Measurements from ENCODE around the gene SPTLC3.

The SPTLC3 gene

GRCh38 chr20:13098720-13099355, 90.1 kb downstream of the SPTLC3 start:
- DNase-seq (ENCODE audit: low spot score), result no peak

DNA sequence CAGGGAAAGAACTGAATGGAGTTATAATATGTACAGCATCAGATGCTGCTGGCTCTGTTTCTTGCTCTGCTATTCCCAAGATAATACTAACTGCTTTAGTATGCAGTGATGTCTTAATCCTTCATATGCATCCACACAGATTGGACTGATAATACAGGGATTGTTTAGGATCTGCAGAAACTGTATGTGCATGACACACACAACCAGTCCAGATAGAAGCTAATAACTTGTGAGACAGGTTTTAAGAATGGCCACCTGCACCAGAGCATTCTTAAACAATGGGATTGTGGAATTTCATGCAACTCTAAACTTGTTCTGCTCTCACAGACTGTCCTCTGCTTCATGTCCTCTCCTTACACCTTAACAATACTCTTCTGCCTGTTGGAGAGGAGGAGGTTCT, 90.9 kb downstream of the SPTLC3 start:
- DNase-seq (ENCODE audit: low spot score), result no peak

- DNase-seq (ENCODE audit: low spot score), result no peak
Measured at GRCh38 chr20:13101276-13101675, 92.5 kb downstream of the SPTLC3 start.

DNA sequence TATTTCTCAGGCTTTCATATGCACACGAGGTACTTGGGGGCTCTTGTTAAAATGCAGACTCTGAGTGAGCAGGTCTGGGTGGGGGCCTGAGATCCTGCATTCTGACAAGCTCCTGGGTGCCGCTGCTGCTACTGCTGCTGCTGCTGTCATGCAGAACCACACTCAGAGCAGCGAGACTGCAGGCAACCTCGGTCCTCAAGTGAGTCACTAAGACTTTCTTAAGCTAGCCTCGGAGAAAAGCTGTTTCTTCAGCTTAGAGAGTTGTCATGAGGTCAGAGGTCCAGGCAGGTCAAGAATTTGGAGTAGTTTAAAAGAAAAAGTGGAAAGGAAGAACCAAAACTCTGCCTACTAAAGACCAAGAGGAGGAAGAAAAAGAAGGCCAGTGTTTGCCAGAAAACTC, 92.9 kb downstream of the SPTLC3 start:
- DNase-seq (ENCODE audit: low spot score), result no peak

- DNase-seq (ENCODE audit: low spot score), result no peak
Measured at GRCh38 chr20:13102237-13102636, 93.5 kb downstream of the SPTLC3 start.

GRCh38 chr20:13102694-13103093, 93.9 kb downstream of the SPTLC3 start:
- DNase-seq (ENCODE audit: low spot score), result no peak

DNA sequence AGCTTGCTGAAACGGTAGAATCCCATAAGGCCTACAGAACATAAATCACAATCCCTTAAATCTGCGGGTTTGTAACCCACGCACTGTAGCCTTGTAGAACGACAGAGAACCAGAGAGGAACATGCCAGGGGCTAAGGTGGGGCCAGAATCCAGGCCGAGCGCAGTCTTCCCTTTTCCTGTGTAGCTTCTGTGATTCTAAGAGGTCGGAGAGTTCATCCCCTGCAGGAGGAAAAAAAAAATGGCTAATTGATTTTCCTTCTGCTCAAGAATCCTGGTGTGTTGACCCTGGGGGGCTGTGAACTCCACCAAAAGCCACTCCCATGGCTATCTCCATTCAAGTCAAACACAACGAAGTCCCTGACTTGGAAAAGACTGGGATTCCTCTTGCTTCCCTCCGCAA, 96.3 kb downstream of the SPTLC3 start:
- DNase-seq (ENCODE audit: low spot score), result no peak

DNA sequence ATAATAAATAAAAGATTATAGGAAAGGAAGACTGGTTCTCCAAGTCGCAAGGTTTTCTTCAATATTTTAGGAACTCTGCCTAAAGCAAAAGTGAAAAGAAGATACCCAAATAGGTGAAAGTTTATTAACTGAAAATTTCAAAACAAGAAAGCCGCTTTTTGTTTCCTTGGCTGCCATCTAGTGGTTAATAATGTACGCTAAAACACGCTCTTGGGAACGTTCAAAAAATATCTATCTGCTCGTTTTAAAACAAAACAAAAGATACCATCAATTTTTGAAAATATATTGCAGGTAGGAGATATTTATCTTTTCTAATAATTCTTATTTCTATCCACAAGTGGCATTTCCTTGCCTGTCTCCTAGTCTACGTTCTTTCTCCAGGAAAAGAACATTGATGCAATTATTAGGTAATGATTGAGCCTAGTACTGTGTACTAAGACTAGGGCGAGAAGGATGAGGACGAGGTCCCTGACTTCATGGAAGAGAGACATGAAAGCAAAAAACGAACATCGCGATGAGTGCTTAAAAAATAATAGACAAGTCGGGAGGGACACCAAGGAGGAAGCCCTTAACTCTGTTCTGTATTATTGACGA, 97.2 kb downstream of the SPTLC3 start:
- no peak for DNase-seq (ENCODE audit: low spot score)

GRCh38 chr20:13109658-13110057, 100.9 kb downstream of the SPTLC3 start:
- no peak for DNase-seq (ENCODE audit: low spot score)

GRCh38 chr20:13110796-13111195, 102.0 kb downstream of the SPTLC3 start:
- no peak for DNase-seq (ENCODE audit: low spot score)

- DNase-seq (ENCODE audit: low spot score), result no peak
Measured at GRCh38 chr20:13111249-13111911, 102.6 kb downstream of the SPTLC3 start.

GRCh38 chr20:13113731-13114130, 105.0 kb downstream of the SPTLC3 start:
- DNase-seq (ENCODE audit: low spot score), result no peak

GRCh38 chr20:13117200-13117599, 108.4 kb downstream of the SPTLC3 start:
- no peak for DNase-seq (ENCODE audit: low spot score)

GRCh38 chr20:13118676-13119075, 109.9 kb downstream of the SPTLC3 start:
- DNase-seq (ENCODE audit: low spot score), result no peak

GRCh38 chr20:13119583-13119982, 110.8 kb downstream of the SPTLC3 start:
- peak; percentile 55 for DNase-seq (ENCODE audit: low spot score)

- no peak for DNase-seq (ENCODE audit: low spot score)
Measured at GRCh38 chr20:13120471-13120870, 111.7 kb downstream of the SPTLC3 start.

- DNase-seq (ENCODE audit: low spot score), result no peak
Measured at GRCh38 chr20:13121840-13122515, 113.2 kb downstream of the SPTLC3 start.

GRCh38 chr20:13125486-13125885, 116.7 kb downstream of the SPTLC3 start:
- no peak for DNase-seq (ENCODE audit: low spot score)

GRCh38 chr20:13128173-13128572, 119.4 kb downstream of the SPTLC3 start:
- DNase-seq (ENCODE audit: low spot score), result no peak

GRCh38 chr20:13130061-13130706, 121.4 kb downstream of the SPTLC3 start:
- no peak for DNase-seq (ENCODE audit: low spot score)

GRCh38 chr20:13130707-13131103, 121.9 kb downstream of the SPTLC3 start:
- DNase-seq (ENCODE audit: low spot score), result no peak

- no peak for DNase-seq (ENCODE audit: low spot score)
Measured at GRCh38 chr20:13131688-13132087, 122.9 kb downstream of the SPTLC3 start.

All from HuH-7 (cell line).